Measurements from ENCODE around the gene PROSER2.

DNA sequence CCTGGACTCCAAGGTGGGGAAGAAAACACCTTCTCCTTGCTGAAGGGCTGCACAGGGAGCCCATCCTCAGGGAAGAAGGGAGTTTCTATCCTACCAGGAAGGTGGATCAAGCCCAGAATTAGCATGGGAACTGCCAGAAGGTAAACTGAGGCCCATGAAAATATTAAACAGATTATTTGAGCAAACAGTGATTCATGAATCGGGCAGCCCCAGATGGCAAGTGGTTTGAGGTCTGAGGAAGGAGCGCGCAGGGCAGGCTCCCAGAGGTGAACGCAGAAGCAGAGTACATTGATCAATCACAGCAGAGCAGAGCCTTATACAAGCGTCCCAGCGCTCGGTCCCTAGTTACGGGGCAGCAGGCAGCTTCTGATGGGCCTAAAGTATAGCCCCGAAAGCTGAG, 35.8 kb upstream of the PROSER2 start:
- TF ChIP-seq GATA3 (IDR thresholded peaks at IDR 0.05; ENCODE audit: low read depth, low read length) = no peak
- no peak for TF ChIP-seq GATA2 (IDR thresholded peaks at IDR 0.05; ENCODE audit: low read depth, low read length)
